Stimulated activated CD8-positive, alpha-beta memory T cell treated with anti-CD3 and anti-CD28 coated beads, Interleukin-2, amount 100 ng/mL, for 48 hours (primary cell): ENCODE measurements around the gene AP5M1.
A peak's percentile ranks its signal among the peaks of the same experiment; 100 is the strongest.
"Not testable (repeated sequence)": the region's sequence is repeated elsewhere in the genome, so short reads cannot be mapped to it uniquely, and the experiment has no call there.

Source experiments
- DNase-seq, 2 donors: peaks; one replicate each; pipeline ENCODE4 v3.0.0-alpha.2; 2020; ENCODE audit warnings: low read depth in 2 of 2

Gene AP5M1

GRCh38 chr14:57290751-57291150 is 22.0 kb downstream of the AP5M1 start:
- DNase-seq: no peak

GRCh38 chr14:57291692-57292647 is 23.2 kb downstream of the AP5M1 start:
- no peak for DNase-seq

- DNase-seq: no peak
Observed at GRCh38 chr14:57293866-57294837, 25.4 kb downstream of the AP5M1 start.

DNA sequence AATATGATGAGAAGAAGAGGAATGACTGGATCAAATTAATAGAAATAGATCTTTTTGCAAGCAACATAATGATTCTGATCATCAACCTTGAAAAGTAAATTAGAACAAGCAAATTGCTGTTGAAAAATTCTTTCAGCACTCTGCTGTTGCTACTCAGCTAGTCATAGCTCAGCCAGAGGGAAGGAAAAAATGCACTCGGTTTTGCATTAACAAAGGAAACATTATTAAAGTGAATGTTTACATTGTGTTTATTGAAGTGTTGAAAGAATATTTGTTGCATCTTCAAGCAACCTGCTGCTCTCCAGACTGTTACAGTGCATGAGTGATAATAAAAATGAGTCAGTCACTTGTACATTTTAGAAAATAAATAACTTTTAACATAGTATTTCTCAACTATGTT is 26.5 kb downstream of the AP5M1 start:
- no peak for DNase-seq

DNA sequence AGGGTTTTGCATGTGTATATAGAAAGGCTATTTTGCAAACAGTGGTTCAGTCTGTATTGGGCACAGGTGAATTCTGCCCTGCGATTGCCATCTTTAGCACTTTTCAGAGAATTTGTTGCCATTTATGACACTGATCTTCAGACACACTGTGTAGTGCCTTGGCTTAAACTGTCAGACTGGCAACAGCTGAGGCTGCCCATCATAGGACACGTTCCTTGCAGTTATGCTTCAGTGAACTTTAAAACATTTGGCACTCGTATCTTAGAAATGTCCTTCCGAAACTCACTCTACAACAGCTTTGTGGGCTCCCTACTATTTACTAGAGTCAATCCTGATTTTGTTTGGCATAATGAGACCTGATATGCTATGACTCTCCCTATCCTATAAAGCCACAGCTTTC is 29.1 kb downstream of the AP5M1 start:
- no peak for DNase-seq

DNA sequence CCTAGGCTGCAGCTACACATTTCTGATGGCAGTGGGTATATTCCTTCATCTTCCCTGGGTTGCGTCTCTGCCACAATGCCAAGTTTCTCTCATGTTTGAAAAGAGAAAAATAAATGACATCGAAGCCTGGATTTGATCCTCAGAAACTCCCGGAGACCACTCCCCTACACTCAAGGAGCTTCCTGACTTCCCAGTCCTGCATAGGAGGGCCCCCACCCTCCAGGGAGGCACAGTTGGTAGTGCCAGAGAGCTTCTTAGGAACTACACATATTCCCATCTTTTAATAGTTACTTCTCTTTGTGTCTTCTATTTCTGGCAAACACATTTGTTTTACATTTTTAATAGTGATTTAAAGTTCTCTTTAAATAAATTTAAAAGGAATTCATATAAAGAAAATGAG is 30.7 kb downstream of the AP5M1 start:
- no peak for DNase-seq

- no peak for DNase-seq
Observed at GRCh38 chr14:57302883-57303282, 34.1 kb downstream of the AP5M1 start.

- no peak for DNase-seq
Observed at GRCh38 chr14:57314396-57315089, 45.8 kb downstream of the AP5M1 start.

DNA sequence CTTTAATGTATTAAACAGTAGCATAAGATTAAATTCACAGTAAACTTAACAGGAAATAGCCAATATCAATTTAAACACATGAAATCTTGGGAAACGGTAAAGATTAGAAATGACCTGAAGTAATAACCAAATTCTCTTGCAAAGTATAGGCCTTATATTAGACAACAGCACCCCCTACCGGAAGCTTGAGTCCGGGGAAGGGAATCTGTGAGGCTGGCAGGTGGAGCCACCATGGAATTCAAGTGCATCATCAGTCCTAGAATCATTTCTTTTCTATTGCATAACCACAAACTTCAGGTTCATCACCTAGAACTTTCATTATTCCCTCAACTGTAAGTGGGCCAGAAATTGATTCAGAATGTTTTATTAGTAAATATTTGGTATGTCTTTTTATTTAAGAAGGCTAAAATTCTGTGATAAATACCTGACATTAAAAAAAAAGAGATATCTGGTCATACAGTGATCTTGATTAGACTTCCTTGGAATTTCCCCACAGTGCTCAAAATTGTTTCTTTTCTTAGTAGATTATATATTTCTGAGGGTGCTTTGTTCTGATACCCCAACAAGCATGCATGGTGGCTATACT is 48.6 kb downstream of the AP5M1 start:
- DNase-seq: peak; percentile 42 to 50

- DNase-seq: no peak
Observed at GRCh38 chr14:57319636-57320192, 50.9 kb downstream of the AP5M1 start.

GRCh38 chr14:57323721-57324120 is 55.0 kb downstream of the AP5M1 start:
- DNase-seq: no peak

GRCh38 chr14:57326253-57326652 is 57.5 kb downstream of the AP5M1 start:
- DNase-seq: no peak

GRCh38 chr14:57329833-57330232 is 61.1 kb downstream of the AP5M1 start:
- DNase-seq: no peak

DNA sequence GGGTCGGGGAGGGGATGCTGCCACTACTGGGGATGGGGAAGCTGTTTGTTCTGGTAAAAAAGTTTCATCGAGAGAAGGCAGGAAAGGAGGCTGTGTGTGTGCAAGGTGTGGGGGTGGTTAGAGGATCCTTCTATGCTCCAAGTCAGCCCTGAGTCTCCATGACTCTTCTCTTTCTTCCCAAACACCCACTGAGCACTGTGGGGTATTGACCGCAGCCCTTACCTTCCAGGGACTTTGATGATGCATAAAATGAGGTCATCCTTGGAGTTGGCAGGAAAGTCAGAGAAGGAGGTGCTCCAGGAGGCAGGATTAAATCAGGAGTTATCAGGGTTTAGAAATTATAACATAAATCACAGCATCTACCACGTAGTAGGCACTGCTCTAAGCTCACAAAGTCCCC is 63.7 kb downstream of the AP5M1 start:
- not testable (repeated sequence) for DNase-seq

- DNase-seq: not testable (repeated sequence)
Observed at GRCh38 chr14:57333726-57334125, 65.0 kb downstream of the AP5M1 start.

- not testable (repeated sequence) for DNase-seq
Observed at GRCh38 chr14:57343545-57344297, 75.0 kb downstream of the AP5M1 start.

DNA sequence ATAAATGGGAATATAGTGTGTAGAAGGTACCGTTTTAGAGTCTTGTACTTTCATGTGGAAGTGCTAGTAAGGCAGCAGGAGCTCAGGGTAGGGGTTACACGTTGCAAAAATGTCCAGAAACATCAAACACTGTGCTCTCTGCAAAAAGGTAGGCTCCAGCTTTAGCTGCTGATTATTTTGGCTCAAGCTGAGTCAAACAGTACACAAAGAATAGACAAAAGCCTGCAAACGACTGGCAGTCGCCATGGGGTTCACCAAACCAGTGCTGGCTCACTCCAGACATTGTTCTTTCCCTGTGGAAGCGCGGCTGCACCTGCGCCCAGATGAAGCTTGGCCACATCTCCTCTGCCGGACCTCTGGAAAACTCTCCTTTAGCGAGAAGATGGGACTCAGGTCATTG is 76.3 kb downstream of the AP5M1 start:
- no peak for DNase-seq

- no peak for DNase-seq
Observed at GRCh38 chr14:57346741-57347140, 78.0 kb downstream of the AP5M1 start.
